Brain microvascular endothelial cell (primary cell): ENCODE data around the gene C1GALT1C1L.
"Not testable (repeated sequence)": the region's sequence is repeated elsewhere in the genome, so short reads cannot be mapped to it uniquely, and the experiment has no call there.

ENCODE experiments used
- DNase-seq: peaks from one replicate; pipeline ENCODE4 v3.0.0-alpha.2; 2020
- H3K27ac ChIP-seq: fragments of 250-450 bp; sonication (Bioruptor Pico); 2 replicates; pipeline ENCODE4 v1.5.1; 2020; ENCODE audit warnings: mild to moderate bottlenecking, moderate library complexity
- H3K27me3 ChIP-seq: fragments of 250-450 bp; sonication (Bioruptor Pico); replicated peaks from 2 replicates; pipeline ENCODE4 v1.5.1; 2020; ENCODE audit warnings: mild to moderate bottlenecking
- H3K36me3 ChIP-seq: fragments of 250-450 bp; sonication (Bioruptor Pico); replicated peaks from 2 replicates; pipeline ENCODE4 v1.5.1; 2020; ENCODE audit warnings: mild to moderate bottlenecking
- H3K4me3 ChIP-seq: 2 replicates; pipeline ENCODE4 v1.5.1; 2011; ENCODE audit warnings: low read depth, mild to moderate bottlenecking, control low read depth, low read length, moderate library complexity
- in situ Hi-C: cut with HindIII; loops from 2 replicates; pipeline ENCODE4 v1.10.0; 2017; ENCODE audit warnings: low sequenced_read_pairs, low pct_ligation_motif_present
- TF ChIP-seq, protein P1 (sequence below): IDR thresholded peaks from 2 replicates; pipeline ENCODE4 v1.5.1; 2011; ENCODE audit warnings: low read depth, mild to moderate bottlenecking, moderate library complexity, low read length, control low read depth, inconsistent platforms; ENCODE audit errors: missing control alignments

The C1GALT1C1L gene

DNA sequence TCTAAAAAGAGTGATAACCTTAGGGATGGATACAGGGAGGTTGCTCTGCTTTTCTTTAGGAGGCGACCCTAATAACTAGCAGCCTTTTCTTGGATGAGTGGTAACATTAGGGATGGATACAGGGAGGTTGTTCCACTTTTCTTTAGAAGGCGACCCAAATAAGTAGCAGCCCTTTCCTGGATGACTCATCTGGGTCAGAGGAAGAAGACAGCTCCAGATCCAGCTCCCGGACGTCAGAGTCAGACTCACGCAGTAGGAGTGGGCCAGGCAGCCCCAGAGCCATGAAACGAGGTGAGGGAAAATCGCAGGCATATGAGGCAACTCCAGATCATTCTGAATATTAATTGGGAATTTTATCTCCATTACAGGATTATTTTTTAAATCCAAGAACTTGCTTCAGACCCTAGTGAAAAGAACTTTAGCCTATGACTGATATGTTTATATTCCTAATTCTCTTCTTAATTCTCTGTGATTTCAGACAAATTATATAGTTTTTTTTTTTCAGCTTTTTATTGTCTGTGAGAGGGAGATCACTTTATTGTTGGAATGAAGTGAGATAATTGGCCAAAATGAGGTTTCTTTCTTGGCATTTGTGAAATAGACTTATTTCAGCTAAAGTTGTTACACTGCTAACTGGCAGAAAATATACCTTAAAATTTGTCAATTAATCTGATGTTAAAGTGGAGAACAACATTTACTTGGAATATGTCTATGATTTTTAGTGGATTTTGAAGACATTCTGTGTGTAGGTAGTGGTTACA, 31.2 kb upstream of the C1GALT1C1L start:
- peak; percentile 84 for DNase-seq
- TF ChIP-seq, protein P1, sequence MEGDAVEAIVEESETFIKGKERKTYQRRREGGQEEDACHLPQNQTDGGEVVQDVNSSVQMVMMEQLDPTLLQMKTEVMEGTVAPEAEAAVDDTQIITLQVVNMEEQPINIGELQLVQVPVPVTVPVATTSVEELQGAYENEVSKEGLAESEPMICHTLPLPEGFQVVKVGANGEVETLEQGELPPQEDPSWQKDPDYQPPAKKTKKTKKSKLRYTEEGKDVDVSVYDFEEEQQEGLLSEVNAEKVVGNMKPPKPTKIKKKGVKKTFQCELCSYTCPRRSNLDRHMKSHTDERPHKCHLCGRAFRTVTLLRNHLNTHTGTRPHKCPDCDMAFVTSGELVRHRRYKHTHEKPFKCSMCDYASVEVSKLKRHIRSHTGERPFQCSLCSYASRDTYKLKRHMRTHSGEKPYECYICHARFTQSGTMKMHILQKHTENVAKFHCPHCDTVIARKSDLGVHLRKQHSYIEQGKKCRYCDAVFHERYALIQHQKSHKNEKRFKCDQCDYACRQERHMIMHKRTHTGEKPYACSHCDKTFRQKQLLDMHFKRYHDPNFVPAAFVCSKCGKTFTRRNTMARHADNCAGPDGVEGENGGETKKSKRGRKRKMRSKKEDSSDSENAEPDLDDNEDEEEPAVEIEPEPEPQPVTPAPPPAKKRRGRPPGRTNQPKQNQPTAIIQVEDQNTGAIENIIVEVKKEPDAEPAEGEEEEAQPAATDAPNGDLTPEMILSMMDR, result no peak
- H3K36me3 ChIP-seq, result no peaks in the 10 kb centered on the region
- no peaks in the 10 kb centered on the region for H3K27me3 ChIP-seq
- no peak overlapping the region for H3K27ac ChIP-seq
- in situ Hi-C loops, result no loop called here
- H3K4me3 ChIP-seq, result no peak overlapping the region

DNA sequence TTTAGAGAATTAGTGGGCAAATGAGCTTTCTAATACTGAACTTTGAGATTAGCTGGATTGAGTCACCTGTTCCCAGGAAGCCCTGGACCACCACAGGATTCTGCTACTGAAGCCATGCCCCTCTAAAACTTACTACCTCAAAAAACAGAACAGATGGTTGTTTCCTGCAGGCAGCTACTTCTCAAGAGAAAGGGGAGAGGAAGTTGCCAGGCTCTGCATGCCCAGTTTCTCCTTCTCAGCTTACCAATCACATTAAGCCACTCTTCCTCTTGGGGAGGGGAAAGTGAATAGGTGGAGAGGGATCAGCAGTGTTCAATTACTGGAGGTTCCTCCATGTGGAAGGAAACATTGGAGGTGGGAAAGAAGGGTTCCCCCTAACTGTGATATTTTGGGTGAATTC, 24.9 kb upstream of the C1GALT1C1L start:
- TF ChIP-seq, protein P1, result no peak
- Histone ChIP-seq H3K27me3 (no peaks in the 10 kb centered on the region), H3K36me3 (no peaks in the 10 kb centered on the region), H3K27ac (no peak overlapping the region), H3K4me3 (no peak overlapping the region)
- in situ Hi-C loops, result no loop called here
- DNase-seq, result no peak

DNA sequence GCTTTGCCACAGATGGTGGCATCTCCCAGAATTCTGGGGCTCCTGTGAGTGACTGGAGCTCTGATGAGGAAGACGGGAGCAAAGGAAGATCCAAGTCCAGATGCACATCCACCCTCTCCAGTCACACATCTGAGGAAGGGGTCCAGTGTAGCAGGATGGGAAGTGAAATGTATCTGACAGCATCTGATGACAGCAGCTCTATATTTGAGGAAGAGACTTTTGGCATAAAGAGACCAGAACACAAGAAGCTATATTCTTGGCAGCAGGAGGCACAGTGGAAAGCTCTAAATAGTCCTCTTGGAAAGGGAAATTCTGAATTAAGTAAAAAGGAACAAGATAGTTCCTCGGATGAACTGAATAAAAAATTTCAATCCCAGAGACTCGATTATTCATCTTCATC, 23.5 kb upstream of the C1GALT1C1L start:
- in situ Hi-C loops, result no loop called here
- Histone ChIP-seq H3K4me3 (no peak overlapping the region), H3K36me3 (no peaks in the 10 kb centered on the region), H3K27me3 (no peaks in the 10 kb centered on the region), H3K27ac (no peak overlapping the region)
- no peak for DNase-seq
- TF ChIP-seq, protein P1, result no peak

DNA sequence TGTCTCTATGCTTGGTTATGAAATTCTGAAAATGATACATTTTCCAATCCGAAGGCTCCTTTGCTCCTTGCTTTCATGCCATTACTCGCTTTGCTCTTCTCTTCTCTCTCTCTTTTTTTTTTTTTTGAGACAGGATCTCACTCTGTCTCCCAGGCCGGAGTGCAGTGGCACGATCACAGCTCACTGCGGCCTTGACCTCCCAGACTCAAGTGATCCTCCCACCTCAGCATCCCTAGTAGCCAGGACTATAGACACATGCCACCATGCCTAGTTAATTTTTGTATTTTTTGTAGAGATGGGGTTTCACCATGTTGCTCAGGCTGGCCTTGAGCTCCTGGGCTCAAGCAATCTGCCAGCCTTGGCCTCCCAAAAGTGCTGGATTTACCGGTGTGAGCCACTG, 21.9 kb upstream of the C1GALT1C1L start:
- DNase-seq, H3K36me3 ChIP-seq, H3K27ac ChIP-seq, in situ Hi-C loops, H3K27me3 ChIP-seq, H3K4me3 ChIP-seq: not testable (repeated sequence)

DNA sequence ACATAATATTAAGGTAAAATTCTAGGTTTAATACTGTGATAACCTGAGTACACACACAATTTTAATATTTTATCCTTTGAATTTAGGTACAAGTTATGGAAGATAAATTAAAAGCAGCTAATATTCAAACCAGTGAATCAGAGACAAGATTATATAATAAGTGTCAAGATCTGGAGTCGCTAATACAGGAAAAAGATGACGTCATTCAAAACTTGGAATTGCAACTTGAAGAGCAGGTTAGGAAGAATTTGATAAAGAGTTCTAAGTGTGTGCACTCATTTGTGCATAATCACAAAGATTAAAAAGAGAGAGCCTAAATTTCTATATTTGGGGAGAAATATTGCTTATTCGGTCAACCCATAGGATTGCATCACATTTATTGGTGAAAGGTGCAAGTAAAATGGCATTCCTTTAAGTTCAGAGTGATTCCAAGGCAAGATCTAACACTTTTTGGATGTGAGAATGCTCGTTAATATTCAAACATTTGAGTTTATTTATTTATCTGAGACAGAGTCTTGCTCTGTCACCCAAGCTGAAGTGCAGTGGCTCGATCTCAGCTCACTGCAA, 16.3 kb upstream of the C1GALT1C1L start:
- H3K36me3 ChIP-seq, result no peaks in the 10 kb centered on the region
- no peaks in the 10 kb centered on the region for H3K27me3 ChIP-seq
- no peak overlapping the region for H3K4me3 ChIP-seq
- no peak overlapping the region for H3K27ac ChIP-seq
- no peak for DNase-seq
- in situ Hi-C loops, result no loop called here
- TF ChIP-seq, protein P1, result no peak

DNA sequence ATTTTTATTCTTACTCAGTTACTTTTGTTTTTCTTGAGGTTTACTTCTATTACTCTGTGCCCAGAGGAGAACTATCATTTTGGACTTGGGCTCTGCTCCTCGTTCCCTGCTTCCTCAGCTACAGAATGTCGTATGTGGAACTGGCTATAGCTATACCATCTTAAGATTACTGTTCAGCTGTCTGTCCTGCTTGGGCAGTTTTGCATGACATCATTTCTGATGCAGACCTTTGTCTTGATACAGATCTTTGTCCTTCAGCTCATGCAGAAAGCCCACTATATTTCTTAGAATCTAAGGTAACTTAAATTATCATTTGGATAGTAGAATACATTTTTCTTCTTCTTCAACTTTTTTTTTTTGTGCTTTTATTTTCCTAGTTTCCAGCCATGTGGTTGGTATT, 13.8 kb upstream of the C1GALT1C1L start:
- TF ChIP-seq, protein P1, result no peak

More for the DNA sequence above, 13.8 kb upstream of the C1GALT1C1L start:
- Histone ChIP-seq H3K36me3 (no peaks in the 10 kb centered on the region), H3K27ac (no peak overlapping the region), H3K27me3 (no peaks in the 10 kb centered on the region), H3K4me3 (no peak overlapping the region)
- DNase-seq, result no peak
- in situ Hi-C loops, result no loop called here
